SK-N-SH (cell line): ENCODE data around the gene ASIC3. TPM values are rescaled to one million over a fixed set of nuclear protein-coding genes. Genes with fewer than 3 reads are reported as not detected.
"Not testable (repeated sequence)": the region's sequence is repeated elsewhere in the genome, so short reads cannot be mapped to it uniquely, and the experiment has no call there.

ENCODE experiments used
- CTCF ChIA-PET: fragments of 300-600, 350-600 bp; formaldehyde crosslinking; extraction: SDS; loops from one replicate; lab custom pipeline; 2021; lab: Yijun Ruan, JAX
- POLR2A ChIA-PET: fragments of 350-600 bp; sonication (Branson Sonifier 250); formaldehyde crosslinking; extraction: SDS; loops from one replicate; lab custom pipeline; 2020; ENCODE audit warnings: antibody characterized with exemption, inconsistent platforms; lab: Yijun Ruan, JAX
- DNase-seq: peaks from one replicate; pipeline ENCODE4 v3.0.0; 2012
- H2AFZ ChIP-seq: fragments of 200-600 bp; sonication (generic); 2 replicates; pipeline ENCODE4 v1.8.1; 2016; ENCODE audit warnings: antibody characterized with exemption, mild to moderate bottlenecking, low read depth
- H3F3A ChIP-seq: fragments of 200-600 bp; sonication (generic); replicated peaks from 2 replicates; pipeline ENCODE3; 2016; ENCODE audit warnings: antibody characterized with exemption, mild to moderate bottlenecking; ENCODE audit not compliant: insufficient read depth
- H3K27ac ChIP-seq, 2 experiments: fragments of 200-500 bp in 1 of 2; fragments of 200-600 bp in 1 of 2; sonication (Bioruptor generic) in 1 of 2; sonication (generic), shearing (Covaris generic) in 1 of 2; 2 replicates each; pipeline versions ENCODE4 v1.5.1 to v1.6.1; 2014 to 2016; ENCODE audit warnings: low read depth in 2 of 2, inconsistent platforms in 1 of 2, low read length in 1 of 2, mild to moderate bottlenecking in 1 of 2, mixed read lengths in 1 of 2
- H3K27me3 ChIP-seq: fragments of 200-600 bp; sonication (generic), shearing (Covaris generic); 2 replicates; pipeline ENCODE4 v1.6.1; 2016; ENCODE audit warnings: mixed run types; ENCODE audit not compliant: insufficient read depth
- H3K36me3 ChIP-seq, 2 experiments: fragments of 200-500 bp in 1 of 2; fragments of 200-600 bp in 1 of 2; sonication (Bioruptor generic) in 1 of 2; sonication (generic) in 1 of 2; replicated peaks in 1 of 2; 2 replicates each; pipeline versions ENCODE3 to v1.5.1; 2014 to 2016; ENCODE audit warnings: low read length in 1 of 2, mild to moderate bottlenecking in 1 of 2; ENCODE audit not compliant: insufficient read depth in 2 of 2, control insufficient read depth in 1 of 2
- H3K4me1 ChIP-seq, 2 experiments: fragments of 200-500 bp in 1 of 2; fragments of 200-600 bp in 1 of 2; sonication (Bioruptor generic) in 1 of 2; sonication (generic), shearing (Covaris generic) in 1 of 2; 2 replicates each; pipeline versions ENCODE4 v1.5.1 to v1.6.1; 2014 to 2016; ENCODE audit warnings: low read depth in 1 of 2, low read length in 1 of 2, mixed run types in 1 of 2; ENCODE audit not compliant: insufficient read depth in 2 of 2, control insufficient read depth in 1 of 2
- H3K4me2 ChIP-seq: fragments of 200-600 bp; sonication (generic), shearing (Covaris generic); 2 replicates; pipeline ENCODE4 v1.6.1; 2017; ENCODE audit warnings: mixed run types
- H3K4me3 ChIP-seq, 2 experiments: fragments of 200-500 bp in 1 of 2; fragments of 200-600 bp in 1 of 2; sonication (Bioruptor generic) in 1 of 2; sonication (generic), shearing (Covaris generic) in 1 of 2; 2 replicates each; pipeline versions ENCODE4 v1.5.1 to v1.8.1; 2014 to 2016; ENCODE audit warnings: low read depth in 2 of 2, inconsistent platforms in 1 of 2, low read length in 1 of 2, mild to moderate bottlenecking in 1 of 2, mixed read lengths in 1 of 2, moderate library complexity in 1 of 2
- H3K79me2 ChIP-seq: fragments of 200-600 bp; sonication (generic); 2 replicates; pipeline ENCODE4 v1.8.1; 2017; ENCODE audit warnings: mild to moderate bottlenecking; ENCODE audit not compliant: insufficient read depth
- H3K9ac ChIP-seq: fragments of 200-600 bp; sonication (generic); 2 replicates; pipeline ENCODE4 v1.6.1; 2017; ENCODE audit warnings: mixed run types
- H3K9me2 ChIP-seq: fragments of 200-600 bp; sonication (generic); 2 replicates; pipeline ENCODE4 v1.6.1; 2017; ENCODE audit warnings: mixed run types
- H3K9me3 ChIP-seq: fragments of 200-600 bp; sonication (generic); 2 replicates; pipeline ENCODE4 v1.6.1; 2017; ENCODE audit warnings: mixed run types, mild to moderate bottlenecking, moderate library complexity
- H4K20me1 ChIP-seq: fragments of 200-600 bp; sonication (generic); 2 replicates; pipeline ENCODE4 v1.6.1; 2017; ENCODE audit warnings: mild to moderate bottlenecking, mixed run types; ENCODE audit not compliant: insufficient read depth
- CHD2 ChIP-seq: fragments of 150-350 bp; IDR thresholded peaks from 2 replicates; pipeline ENCODE4 v1.6.1; 2018; ENCODE audit warnings: low read length; ENCODE audit not compliant: partially characterized antibody
- CTCF ChIP-seq: fragments of 200-600 bp; sonication (generic); IDR thresholded peaks from 2 replicates; pipeline ENCODE4 v1.6.1; 2017; ENCODE audit warnings: antibody characterized with exemption, mild to moderate bottlenecking, moderate library complexity
- EP300 ChIP-seq, 2 experiments: IDR thresholded peaks; 2 replicates each; pipeline versions ENCODE4 v1.4.0 to v1.6.1; 2012; ENCODE audit warnings: borderline replicate concordance in 1 of 2, low read depth in 1 of 2, low read length in 1 of 2
- MAX ChIP-seq: IDR thresholded peaks from 2 replicates; pipeline ENCODE4 v1.4.0; 2012; ENCODE audit warnings: low read depth
- RCOR1 ChIP-seq: fragments of 150-350 bp; IDR thresholded peaks from 2 replicates; pipeline ENCODE4 v1.6.1; 2017; ENCODE audit warnings: antibody characterized with exemption, low read length
- RXRA ChIP-seq: IDR thresholded peaks from 2 replicates; pipeline ENCODE4 v1.4.0; 2012; ENCODE audit warnings: low read depth, mild to moderate bottlenecking, borderline replicate concordance
- SMC3 ChIP-seq: IDR thresholded peaks from 2 replicates; pipeline ENCODE4 v1.6.1; 2012; ENCODE audit warnings: low read depth, low read length, improper control_type of control experiment
- USF2 ChIP-seq: fragments of 150-350 bp; IDR thresholded peaks from 2 replicates; pipeline ENCODE4 v1.6.1; 2017; ENCODE audit warnings: antibody characterized with exemption, low read length, low read depth, borderline replicate concordance
- WGBS: methylation state at CpG from one replicate; pipeline ENCODE4 v1.1.6; 2017; ENCODE audit warnings: low lambda C conversion rate; 5-methylcytosine and 5-hydroxymethylcytosine counted together
- polyA plus RNA-seq, 3 experiments: library from polyadenylated mRNA; depleted of rRNA; stranded (reverse); fragments of >200 nt; gene quantifications; 2 replicates each; pipeline ENCODE4 v1.2.3, GENCODE V29; 2012
- TF ChIP-seq, protein P1 (sequence below): IDR thresholded peaks from 2 replicates; pipeline ENCODE4 v1.6.1; 2012; ENCODE audit warnings: mild to moderate bottlenecking, low read depth, low read length, moderate library complexity

ASIC3 gene
- polyA plus RNA-seq, 1 of the 3 experiments (the other 2 are of a cell fraction): 4.5 TPM

GRCh38 chr7:151010307-151011096 lies 37.8 kb upstream of the ASIC3 start:
- ChIA-PET CTCF (interaction anchor here (0.5 to 11.3 kb wide), 20 partner anchors 10 to 642 kb away, joined by 3 to 151 read pairs (median 6); partner anchors contain the start of genes ABCB8, ATG9B, FASTK and GBX1), POLR2A (interaction anchor here (0.6 to 0.9 kb wide), 2 partner anchors 12 to 16 kb away, joined by 3 to 5 read pairs; no protein-coding TSS in a partner anchor)
- no peak overlapping the region for H2AFZ ChIP-seq
- H3K4me3 ChIP-seq: no peak overlapping the region
- peaks cover 0 to 30% of the 10 kb centered on the region in 2 experiments; a peak in 1 of 4 replicates for H3K4me1 ChIP-seq
- DNase-seq: no peak
- no peaks in the 10 kb centered on the region for H3F3A ChIP-seq
- no peak overlapping the region for H3K4me2 ChIP-seq
- H4K20me1 ChIP-seq: no peaks in the 10 kb centered on the region
- no peak overlapping the region for H3K9ac ChIP-seq
- H3K79me2 ChIP-seq: no peaks in the 10 kb centered on the region
- TF ChIP-seq MAX: no peak
- no peak for TF ChIP-seq RXRA
- TF ChIP-seq CTCF: no peak
- TF ChIP-seq USF2: no peak
- no peak for TF ChIP-seq EP300 (IDR thresholded peaks at IDR 0.05; ENCODE audit: borderline replicate concordance in 1 of 2, low read depth in 1 of 2, low read length in 1 of 2)
- TF ChIP-seq RCOR1: no peak
- WGBS: 74% methylated on average over 13 of the region's 18 CpGs
- H3K27ac ChIP-seq: no peak overlapping the region
- H3K36me3 ChIP-seq: no peaks in the 10 kb centered on the region
- H3K27me3 ChIP-seq: 0 out of 2 replicates have a peak, but pooled peaks cover 5% of the 10 kb centered on the region
- no peaks in the 10 kb centered on the region for H3K9me3 ChIP-seq
- no peaks in the 10 kb centered on the region for H3K9me2 ChIP-seq

DNA sequence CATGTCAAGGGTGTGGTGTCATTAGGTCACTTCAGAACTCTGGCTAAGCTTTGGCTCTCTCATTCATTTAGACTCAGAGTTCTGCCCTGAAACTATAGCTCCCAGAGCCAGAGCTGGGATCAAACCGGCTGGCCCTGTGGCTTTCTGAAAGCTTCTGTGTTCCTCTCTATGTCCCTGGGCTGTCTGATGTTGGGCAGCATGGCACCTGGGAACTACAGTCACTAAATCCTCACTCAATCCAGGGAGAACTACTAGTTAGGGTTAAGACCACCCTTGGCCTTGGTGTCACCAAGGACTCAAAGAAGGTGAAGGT lies 37.3 kb upstream of the ASIC3 start:
- ChIA-PET CTCF (interaction anchor here (0.7 to 11.3 kb wide), 17 partner anchors 10 to 643 kb away, joined by 3 to 151 read pairs (median 5); partner anchors contain the start of genes ATG9B, FASTK, GBX1 and NOS3), POLR2A (interaction anchor here (0.6 kb wide), 1 partner anchor 12 kb away, joined by 3 read pairs; no protein-coding TSS in a partner anchor)
- DNase-seq: no peak
- Histone ChIP-seq H3F3A (no peaks in the 10 kb centered on the region), H2AFZ (no peak overlapping the region), H3K79me2 (no peaks in the 10 kb centered on the region), H3K4me1 (peaks cover 0 to 30% of the 10 kb centered on the region in 2 experiments; a peak in 1 of 4 replicates), H4K20me1 (no peaks in the 10 kb centered on the region), H3K27ac (no peak overlapping the region), H3K9me3 (no peaks in the 10 kb centered on the region), H3K9ac (no peak overlapping the region), H3K9me2 (no peaks in the 10 kb centered on the region), H3K27me3 (0 out of 2 replicates have a peak, but pooled peaks cover under 1% of the 10 kb centered on the region), H3K4me3 (no peak overlapping the region), H3K36me3 (no peaks in the 10 kb centered on the region), H3K4me2 (no peak overlapping the region)
- WGBS: 75% methylated on average over 1 of the region's 1 CpG
- TF ChIP-seq, protein P1, sequence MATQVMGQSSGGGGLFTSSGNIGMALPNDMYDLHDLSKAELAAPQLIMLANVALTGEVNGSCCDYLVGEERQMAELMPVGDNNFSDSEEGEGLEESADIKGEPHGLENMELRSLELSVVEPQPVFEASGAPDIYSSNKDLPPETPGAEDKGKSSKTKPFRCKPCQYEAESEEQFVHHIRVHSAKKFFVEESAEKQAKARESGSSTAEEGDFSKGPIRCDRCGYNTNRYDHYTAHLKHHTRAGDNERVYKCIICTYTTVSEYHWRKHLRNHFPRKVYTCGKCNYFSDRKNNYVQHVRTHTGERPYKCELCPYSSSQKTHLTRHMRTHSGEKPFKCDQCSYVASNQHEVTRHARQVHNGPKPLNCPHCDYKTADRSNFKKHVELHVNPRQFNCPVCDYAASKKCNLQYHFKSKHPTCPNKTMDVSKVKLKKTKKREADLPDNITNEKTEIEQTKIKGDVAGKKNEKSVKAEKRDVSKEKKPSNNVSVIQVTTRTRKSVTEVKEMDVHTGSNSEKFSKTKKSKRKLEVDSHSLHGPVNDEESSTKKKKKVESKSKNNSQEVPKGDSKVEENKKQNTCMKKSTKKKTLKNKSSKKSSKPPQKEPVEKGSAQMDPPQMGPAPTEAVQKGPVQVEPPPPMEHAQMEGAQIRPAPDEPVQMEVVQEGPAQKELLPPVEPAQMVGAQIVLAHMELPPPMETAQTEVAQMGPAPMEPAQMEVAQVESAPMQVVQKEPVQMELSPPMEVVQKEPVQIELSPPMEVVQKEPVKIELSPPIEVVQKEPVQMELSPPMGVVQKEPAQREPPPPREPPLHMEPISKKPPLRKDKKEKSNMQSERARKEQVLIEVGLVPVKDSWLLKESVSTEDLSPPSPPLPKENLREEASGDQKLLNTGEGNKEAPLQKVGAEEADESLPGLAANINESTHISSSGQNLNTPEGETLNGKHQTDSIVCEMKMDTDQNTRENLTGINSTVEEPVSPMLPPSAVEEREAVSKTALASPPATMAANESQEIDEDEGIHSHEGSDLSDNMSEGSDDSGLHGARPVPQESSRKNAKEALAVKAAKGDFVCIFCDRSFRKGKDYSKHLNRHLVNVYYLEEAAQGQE: no peak
- no peak for TF ChIP-seq CHD2
- TF ChIP-seq SMC3: no peak

GRCh38 chr7:151011616-151012015 lies 36.7 kb upstream of the ASIC3 start:
- ChIA-PET CTCF (interaction anchor here (0.9 to 11.3 kb wide), 14 partner anchors 20 to 644 kb away, joined by 3 to 151 read pairs (median 4); partner anchors contain the start of genes FASTK, GBX1 and NOS3), POLR2A (interaction anchor here (0.6 kb wide), 1 partner anchor 11 kb away, joined by 3 read pairs; no protein-coding TSS in a partner anchor)
- not testable (repeated sequence) for H3K9me3 ChIP-seq, H2AFZ ChIP-seq, H3K27ac ChIP-seq, DNase-seq, H3K9me2 ChIP-seq, H3K79me2 ChIP-seq, H4K20me1 ChIP-seq, H3K4me2 ChIP-seq, H3F3A ChIP-seq, H3K27me3 ChIP-seq, H3K9ac ChIP-seq, H3K4me3 ChIP-seq, H3K36me3 ChIP-seq
- peaks cover 0 to 30% of the 10 kb centered on the region in 2 experiments; a peak in 1 of 4 replicates for H3K4me1 ChIP-seq
- WGBS: 81% methylated on average over 12 of the region's 12 CpGs
